ENCODE results near the gene YWHAQ.

GRCh38 chr2:9656270-9656766 lies 25.5 kb upstream of the YWHAQ start:
- TF ChIP-seq, protein P1, sequence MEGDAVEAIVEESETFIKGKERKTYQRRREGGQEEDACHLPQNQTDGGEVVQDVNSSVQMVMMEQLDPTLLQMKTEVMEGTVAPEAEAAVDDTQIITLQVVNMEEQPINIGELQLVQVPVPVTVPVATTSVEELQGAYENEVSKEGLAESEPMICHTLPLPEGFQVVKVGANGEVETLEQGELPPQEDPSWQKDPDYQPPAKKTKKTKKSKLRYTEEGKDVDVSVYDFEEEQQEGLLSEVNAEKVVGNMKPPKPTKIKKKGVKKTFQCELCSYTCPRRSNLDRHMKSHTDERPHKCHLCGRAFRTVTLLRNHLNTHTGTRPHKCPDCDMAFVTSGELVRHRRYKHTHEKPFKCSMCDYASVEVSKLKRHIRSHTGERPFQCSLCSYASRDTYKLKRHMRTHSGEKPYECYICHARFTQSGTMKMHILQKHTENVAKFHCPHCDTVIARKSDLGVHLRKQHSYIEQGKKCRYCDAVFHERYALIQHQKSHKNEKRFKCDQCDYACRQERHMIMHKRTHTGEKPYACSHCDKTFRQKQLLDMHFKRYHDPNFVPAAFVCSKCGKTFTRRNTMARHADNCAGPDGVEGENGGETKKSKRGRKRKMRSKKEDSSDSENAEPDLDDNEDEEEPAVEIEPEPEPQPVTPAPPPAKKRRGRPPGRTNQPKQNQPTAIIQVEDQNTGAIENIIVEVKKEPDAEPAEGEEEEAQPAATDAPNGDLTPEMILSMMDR (IDR thresholded peaks at IDR 0.05) = no peak
- TF ChIP-seq POLR2A (IDR thresholded peaks at IDR 0.05) (no peak), POLR2AphosphoS5 (IDR thresholded peaks at IDR 0.05) (no peak)

Data from breast epithelium (tissue), 3 donors.